HEK293 (cell line): ENCODE data around the gene OR4E2.

Experiments
- CTCF ChIA-PET: fragments of 350-600 bp; formaldehyde crosslinking; extraction: SDS; loops from one replicate; lab custom pipeline; 2021; ENCODE audit warnings: antibody characterized with exemption; lab: Yijun Ruan, JAX
- POLR2A ChIA-PET: fragments of 300-600 bp; formaldehyde crosslinking; extraction: SDS; loops from one replicate; lab custom pipeline; 2020; ENCODE audit warnings: antibody characterized with exemption, inconsistent platforms; lab: Yijun Ruan, JAX
- H3K27ac ChIP-seq: fragments of 200-500 bp; sonication (Bioruptor generic); 2 replicates; pipeline ENCODE4 v1.5.1; 2014; ENCODE audit warnings: low read depth, low read length, control low read depth, inconsistent platforms; ENCODE audit errors: extremely low read depth
- H3K36me3 ChIP-seq, 2 experiments: fragments of 200-500 bp in 1 of 2; sonication (Bioruptor generic) in 1 of 2; 1 replicate in 1 of 2; 2 replicates in 1 of 2; pipeline ENCODE4 v1.5.1; 2014 to 2017; ENCODE audit warnings: inconsistent platforms in 2 of 2, low read length in 2 of 2; ENCODE audit not compliant: control insufficient read depth in 2 of 2, insufficient read depth in 1 of 2
- H3K4me1 ChIP-seq: fragments of 200-500 bp; sonication (Bioruptor generic); 2 replicates; pipeline ENCODE4 v1.5.1; 2014; ENCODE audit warnings: mild to moderate bottlenecking, low read length, inconsistent platforms; ENCODE audit not compliant: control insufficient read depth, insufficient read depth
- H3K4me3 ChIP-seq: 2 replicates; pipeline ENCODE4 v1.5.1; 2011; ENCODE audit warnings: low read depth, mild to moderate bottlenecking, control low read depth, low read length, moderate library complexity
- H3K9me3 ChIP-seq: fragments of 200-500 bp; sonication (Bioruptor generic); 2 replicates; pipeline ENCODE4 v1.5.1; 2014; ENCODE audit warnings: low read depth, low read length, inconsistent platforms; ENCODE audit not compliant: control insufficient read depth, insufficient read depth
- BCL11B ChIP-seq: fragments of 450-650 bp; formaldehyde crosslinking; IDR thresholded peaks from 2 replicates; pipeline ENCODE4 v1.5.1; 2016; ENCODE audit warnings: low read depth, missing biosample characterization, missing genetic modification characterization
- BCL6B ChIP-seq: fragments of 450-650 bp; formaldehyde crosslinking; IDR thresholded peaks from 2 replicates; pipeline ENCODE4 v1.5.1; 2017; ENCODE audit warnings: missing biosample characterization, missing genetic modification characterization
- EGR2 ChIP-seq: fragments of 450-650 bp; formaldehyde crosslinking; IDR thresholded peaks from 2 replicates; pipeline ENCODE4 v1.5.1; 2016; ENCODE audit warnings: low read depth, missing biosample characterization, missing genetic modification characterization
- IKZF3 ChIP-seq: fragments of 450-650 bp; IDR thresholded peaks from 2 replicates; pipeline ENCODE4 v1.5.0; 2018; ENCODE audit warnings: missing biosample characterization, mild to moderate bottlenecking, missing genetic modification characterization, moderate library complexity
- KLF9 ChIP-seq: fragments of 450-650 bp; formaldehyde crosslinking; IDR thresholded peaks from 2 replicates; pipeline ENCODE4 v1.5.1; 2016; ENCODE audit warnings: missing biosample characterization, missing genetic modification characterization, low read depth
- MZF1 ChIP-seq: fragments of 450-650 bp; formaldehyde crosslinking; IDR thresholded peaks from 2 replicates; pipeline ENCODE4 v1.5.1; 2017; ENCODE audit warnings: missing biosample characterization, missing genetic modification characterization, borderline replicate concordance
- RBAK ChIP-seq: fragments of 450-650 bp; formaldehyde crosslinking; IDR thresholded peaks from 2 replicates; pipeline ENCODE4 v1.5.1; 2016; ENCODE audit warnings: missing biosample characterization, missing genetic modification characterization
- ZBTB20 ChIP-seq: fragments of 450-650 bp; formaldehyde crosslinking; IDR thresholded peaks from 2 replicates; pipeline ENCODE4 v1.5.1; 2016; ENCODE audit warnings: missing biosample characterization, missing genetic modification characterization
- ZBTB26 ChIP-seq: fragments of 450-650 bp; formaldehyde crosslinking; optimal IDR thresholded peaks from 2 replicates; pipeline ENCODE3; 2016; ENCODE audit warnings: missing biosample characterization, mild to moderate bottlenecking, missing genetic modification characterization
- ZNF133 ChIP-seq: fragments of 450-650 bp; formaldehyde crosslinking; IDR thresholded peaks from 2 replicates; pipeline ENCODE4 v1.5.1; 2016; ENCODE audit warnings: missing biosample characterization, missing genetic modification characterization
- ZNF169 ChIP-seq: fragments of 450-650 bp; formaldehyde crosslinking; IDR thresholded peaks from 2 replicates; pipeline ENCODE4 v1.5.1; 2016; ENCODE audit warnings: missing biosample characterization, missing genetic modification characterization
- ZNF280D ChIP-seq: fragments of 450-650 bp; formaldehyde crosslinking; IDR thresholded peaks from 2 replicates; pipeline ENCODE4 v1.5.1; 2016; ENCODE audit warnings: missing biosample characterization, missing genetic modification characterization
- ZNF394 ChIP-seq: fragments of 450-650 bp; formaldehyde crosslinking; IDR thresholded peaks from 2 replicates; pipeline ENCODE4 v1.5.1; 2016; ENCODE audit warnings: missing biosample characterization, missing genetic modification characterization, mild to moderate bottlenecking, moderate library complexity, borderline replicate concordance
- ZNF510 ChIP-seq: fragments of 450-650 bp; formaldehyde crosslinking; IDR thresholded peaks from 2 replicates; pipeline ENCODE4 v1.5.1; 2018; ENCODE audit warnings: mild to moderate bottlenecking, missing genetic modification characterization, missing biosample characterization; ENCODE audit not compliant: insufficient replicate concordance
- ZNF513 ChIP-seq: fragments of 450-650 bp; IDR thresholded peaks from 2 replicates; pipeline ENCODE4 v1.5.1; 2018; ENCODE audit warnings: missing biosample characterization, missing genetic modification characterization
- ZNF544 ChIP-seq: fragments of 450-650 bp; formaldehyde crosslinking; IDR thresholded peaks from 2 replicates; pipeline ENCODE4 v1.5.0; 2017; ENCODE audit warnings: missing biosample characterization, missing genetic modification characterization
- ZNF548 ChIP-seq: fragments of 450-650 bp; formaldehyde crosslinking; IDR thresholded peaks from 2 replicates; pipeline ENCODE4 v1.5.1; 2016; ENCODE audit warnings: missing biosample characterization, missing genetic modification characterization
- ZNF549 ChIP-seq: fragments of 450-650 bp; IDR thresholded peaks from 2 replicates; pipeline ENCODE4 v1.5.1; 2018; ENCODE audit warnings: missing biosample characterization, missing genetic modification characterization, mild to moderate bottlenecking, inconsistent platforms, moderate library complexity
- ZNF645 ChIP-seq: fragments of 450-650 bp; formaldehyde crosslinking; IDR thresholded peaks from 2 replicates; pipeline ENCODE4; 2016; ENCODE audit warnings: missing biosample characterization, missing genetic modification characterization
- ZNF837 ChIP-seq: fragments of 450-650 bp; formaldehyde crosslinking; IDR thresholded peaks from 2 replicates; pipeline ENCODE4 v1.5.1; 2016; ENCODE audit warnings: missing biosample characterization, missing genetic modification characterization
- ZSCAN30 ChIP-seq: fragments of 450-650 bp; IDR thresholded peaks from 2 replicates; pipeline ENCODE4 v1.5.1; 2018; ENCODE audit warnings: missing biosample characterization, mild to moderate bottlenecking, missing genetic modification characterization, moderate library complexity

Gene OR4E2

GRCh38 chr14:21653331-21653885 is at the start of gene OR4E2:
OR4E2 (plus strand) TSS chr14:21653835; CDS start chr14:21665083, 11,248 bp downstream.
- H3K4me3 ChIP-seq, result no peak within 1 kb of the TSS
- H3K9me3 ChIP-seq, result no peaks in the 10 kb centered on the region
- ChIA-PET CTCF (no interaction called here), POLR2A (no interaction called here)
- TF ChIP-seq ZNF513 (tag by site-specific recombination) (no peak), IKZF3 (tag by site-specific recombination) (no peak), MZF1 (tag by site-specific recombination) (no peak), ZNF133 (no peak), ZSCAN30 (tag by site-specific recombination) (no peak)
- no peaks in the 10 kb centered on the region for H3K36me3 ChIP-seq
- H3K4me1 ChIP-seq, result no peaks in the 10 kb centered on the region
- no peak within 1 kb of the TSS for H3K27ac ChIP-seq

- TF ChIP-seq RBAK (tag by site-specific recombination) (no peak), ZBTB20 (tag by site-specific recombination) (no peak), BCL11B (tag by site-specific recombination) (no peak), ZNF645 (no peak)
- Histone ChIP-seq H3K27ac (no peak overlapping the region), H3K36me3 (no peaks in the 10 kb centered on the region), H3K4me3 (no peak overlapping the region), H3K4me1 (no peaks in the 10 kb centered on the region), H3K9me3 (no peaks in the 10 kb centered on the region)
- CTCF ChIA-PET, result no interaction called here
- POLR2A ChIA-PET, result no interaction called here
Measured at GRCh38 chr14:21612324-21612723, 41.3 kb upstream of the OR4E2 start.

GRCh38 chr14:21614240-21614639 is 39.4 kb upstream of the OR4E2 start:
- TF ChIP-seq BCL6B (tag by site-specific recombination) (no peak), ZNF837 (tag by site-specific recombination) (no peak), ZNF548 (tag by site-specific recombination) (no peak), KLF9 (no peak), ZNF394 (tag by site-specific recombination) (no peak), ZNF549 (no peak), ZNF280D (tag by site-specific recombination) (no peak), ZNF510 (tag by site-specific recombination) (no peak), ZNF169 (tag by site-specific recombination) (no peak), ZNF544 (tag by site-specific recombination) (no peak), ZBTB26 (tag by site-specific recombination) (no peak), EGR2 (tag by site-specific recombination) (no peak)
- Histone ChIP-seq H3K4me1 (no peaks in the 10 kb centered on the region), H3K4me3 (no peak overlapping the region), H3K36me3 (no peaks in the 10 kb centered on the region), H3K27ac (no peak overlapping the region), H3K9me3 (no peaks in the 10 kb centered on the region)
- CTCF ChIA-PET, result interaction anchor here (0.6 to 0.8 kb wide), 3 partner anchors 11 to 140 kb away, joined by 3 to 5 read pairs (median 4); no protein-coding TSS in a partner anchor
- POLR2A ChIA-PET, result no interaction called here
